PC-9 (cell line): Measurements from ENCODE around the gene UTP14C. TPM values are rescaled to one million over a fixed set of nuclear protein-coding genes. Genes with fewer than 3 reads are reported as not detected.

Experiments
- BruUV-seq: library from RNA; stranded (reverse); fragments of 400-500 nt; replicated peaks from 2 replicates; lab custom pipeline; 2021; lab: Mats Ljungman, UMichigan
- CTCF ChIA-PET: fragments of 300-600 bp; sonication (Branson Sonifier 250); formaldehyde crosslinking; loops from one replicate; lab custom pipeline; 2022; ENCODE audit warnings: antibody characterized with exemption; lab: Charles Lee
- POLR2A ChIA-PET: fragments of 300-600 bp; sonication (Branson Sonifier 250); formaldehyde crosslinking; loops from one replicate; lab custom pipeline; 2022; ENCODE audit warnings: antibody characterized with exemption; ENCODE audit not compliant: unreplicated experiment; lab: Charles Lee
- DNase-seq, 2 experiments: peaks; one replicate each; pipeline versions ENCODE4 v3.0.0 to v3.0.0-alpha.2; 2015 to 2022; ENCODE audit warnings: mixed read lengths in 1 of 2
- H2AFZ ChIP-seq: fragments of 200-600 bp; sonication (generic); 2 replicates; pipeline ENCODE4 v1.8.1; 2017; ENCODE audit warnings: antibody characterized with exemption
- H3F3A ChIP-seq: fragments of 200-600 bp; sonication (generic); 2 replicates; pipeline ENCODE4 v1.8.1; 2017; ENCODE audit warnings: antibody characterized with exemption, mild to moderate bottlenecking, low read depth; ENCODE audit not compliant: insufficient read depth
- H3K27ac ChIP-seq: fragments of 200-600 bp; sonication (generic); 2 replicates; pipeline ENCODE4 v1.6.1; 2016; ENCODE audit warnings: mixed run types
- H3K27me3 ChIP-seq: fragments of 200-600 bp; sonication (generic); 2 replicates; pipeline ENCODE4 v1.6.1; 2016; ENCODE audit warnings: low read depth, mixed run types; ENCODE audit not compliant: insufficient read depth
- H3K36me3 ChIP-seq: fragments of 200-600 bp; sonication (generic); 2 replicates; pipeline ENCODE4 v1.6.1; 2016; ENCODE audit warnings: low read depth, mixed run types
- H3K4me1 ChIP-seq: fragments of 200-600 bp; sonication (generic); replicated peaks from 2 replicates; pipeline ENCODE4 v1.6.1; 2016; ENCODE audit warnings: mixed run types; ENCODE audit not compliant: insufficient read depth
- H3K4me2 ChIP-seq: fragments of 200-600 bp; sonication (generic); 2 replicates; pipeline ENCODE4 v1.6.1; 2017; ENCODE audit warnings: mixed run types
- H3K4me3 ChIP-seq: fragments of 200-600 bp; sonication (generic); 2 replicates; pipeline ENCODE4 v1.6.1; 2016; ENCODE audit warnings: mixed run types
- H3K79me2 ChIP-seq: fragments of 200-600 bp; sonication (generic); 2 replicates; pipeline ENCODE4 v1.6.1; 2017; ENCODE audit warnings: low read depth, mixed run types
- H3K9me2 ChIP-seq: fragments of 200-600 bp; sonication (generic); 2 replicates; pipeline ENCODE4 v1.8.1; 2017; ENCODE audit warnings: mild to moderate bottlenecking; ENCODE audit not compliant: insufficient read depth
- H3K9me3 ChIP-seq: fragments of 200-600 bp; sonication (generic); 2 replicates; pipeline ENCODE4 v1.8.1; 2016; ENCODE audit warnings: low read depth; ENCODE audit not compliant: insufficient read depth
- H4K20me1 ChIP-seq: fragments of 200-600 bp; sonication (generic); 2 replicates; pipeline ENCODE4 v1.8.1; 2017; ENCODE audit not compliant: insufficient read depth
- CTCF ChIP-seq: fragments of 200-600 bp; sonication (generic); conservative IDR thresholded peaks from 2 replicates; pipeline ENCODE4 v1.6.1; 2017; ENCODE audit warnings: mixed run types, antibody characterized with exemption, mild to moderate bottlenecking, moderate library complexity
- EZH2 ChIP-seq: fragments of 200-600 bp; sonication (generic); IDR thresholded peaks from 2 replicates; pipeline ENCODE4 v1.8.0; 2017; ENCODE audit warnings: antibody characterized with exemption, low read depth
- intact Hi-C: fragments of 100-400 bp; cut with micrococcal nuclease; formaldehyde crosslinking; loops from one replicate; pipeline ENCODE4 v1.10.0; 2022; ENCODE audit not compliant: unreplicated experiment
- total RNA-seq: library from RNA; stranded (reverse); gene quantifications from 2 replicates; pipeline ENCODE4 v1.2.3, GENCODE V29; 2021

UTP14C gene
- total RNA-seq, 1 experiment from 2014 or later: 11.4 TPM

- TF ChIP-seq EZH2: no peak
- TF ChIP-seq CTCF: no peak
Observed at GRCh38 chr13:52047463-52047862, 23.0 kb downstream of the UTP14C start.

GRCh38 chr13:52048516-52048915 lies 24.0 kb downstream of the UTP14C start:
- ChIA-PET POLR2A (interaction anchor here (0.7 kb wide), 1 partner anchor 86 kb away, joined by 7 read pairs; no protein-coding TSS in a partner anchor), CTCF (no interaction called here)
- no peak overlapping the region for H3K27ac ChIP-seq
- BruUV-seq: no TSS peak
- H3K9me2 ChIP-seq: no peaks in the 10 kb centered on the region
- H3K27me3 ChIP-seq: no peaks in the 10 kb centered on the region
- H3K36me3 ChIP-seq: no peaks in the 10 kb centered on the region
- H3K4me2 ChIP-seq: no peak overlapping the region
- no peak for DNase-seq
- intact Hi-C loops: no loop called here
- H2AFZ ChIP-seq: no peak overlapping the region
- no peaks in the 10 kb centered on the region for H3K9me3 ChIP-seq
- no peak overlapping the region for H3K4me3 ChIP-seq
- H4K20me1 ChIP-seq: no peaks in the 10 kb centered on the region
- no peak for TF ChIP-seq EZH2
- TF ChIP-seq CTCF: no peak
- H3F3A ChIP-seq: no peaks in the 10 kb centered on the region
- H3K4me1 ChIP-seq: no peaks in the 10 kb centered on the region
- no peaks in the 10 kb centered on the region for H3K79me2 ChIP-seq

More at GRCh38 chr13:52047463-52047862, 23.0 kb downstream of the UTP14C start:
- no peak overlapping the region for H3K4me3 ChIP-seq
- no peak overlapping the region for H3K27ac ChIP-seq
- H3K27me3 ChIP-seq: no peaks in the 10 kb centered on the region
- CTCF ChIA-PET: no interaction called here
- DNase-seq: no peak
- intact Hi-C loops: no loop called here
- POLR2A ChIA-PET: no interaction called here
- no peaks in the 10 kb centered on the region for H3K79me2 ChIP-seq
- BruUV-seq: no TSS peak
- H3K4me1 ChIP-seq: no peaks in the 10 kb centered on the region
- no peaks in the 10 kb centered on the region for H3K36me3 ChIP-seq
- no peaks in the 10 kb centered on the region for H3K9me3 ChIP-seq
- no peak overlapping the region for H2AFZ ChIP-seq
- H3F3A ChIP-seq: no peaks in the 10 kb centered on the region
- no peak overlapping the region for H3K4me2 ChIP-seq
- H3K9me2 ChIP-seq: no peaks in the 10 kb centered on the region
- H4K20me1 ChIP-seq: no peaks in the 10 kb centered on the region

GRCh38 chr13:52051400-52051799 lies 26.9 kb downstream of the UTP14C start:
- H3K27me3 ChIP-seq: no peaks in the 10 kb centered on the region
- intact Hi-C loops: no loop called here
- TF ChIP-seq CTCF: no peak
- TF ChIP-seq EZH2: no peak
- H2AFZ ChIP-seq: no peak overlapping the region
- BruUV-seq: no TSS peak
- no peaks in the 10 kb centered on the region for H3K4me1 ChIP-seq
- no peak overlapping the region for H3K4me2 ChIP-seq
- no peak overlapping the region for H3K4me3 ChIP-seq
- no peak for DNase-seq
- no peaks in the 10 kb centered on the region for H3K79me2 ChIP-seq
- no peaks in the 10 kb centered on the region for H3F3A ChIP-seq
- ChIA-PET CTCF (no interaction called here), POLR2A (no interaction called here)
- no peaks in the 10 kb centered on the region for H3K36me3 ChIP-seq
- no peaks in the 10 kb centered on the region for H3K9me3 ChIP-seq
- H4K20me1 ChIP-seq: no peaks in the 10 kb centered on the region
- no peak overlapping the region for H3K27ac ChIP-seq
- H3K9me2 ChIP-seq: no peaks in the 10 kb centered on the region
